ENCODE measurements around the gene EPAS1.

The EPAS1 gene

DNA sequence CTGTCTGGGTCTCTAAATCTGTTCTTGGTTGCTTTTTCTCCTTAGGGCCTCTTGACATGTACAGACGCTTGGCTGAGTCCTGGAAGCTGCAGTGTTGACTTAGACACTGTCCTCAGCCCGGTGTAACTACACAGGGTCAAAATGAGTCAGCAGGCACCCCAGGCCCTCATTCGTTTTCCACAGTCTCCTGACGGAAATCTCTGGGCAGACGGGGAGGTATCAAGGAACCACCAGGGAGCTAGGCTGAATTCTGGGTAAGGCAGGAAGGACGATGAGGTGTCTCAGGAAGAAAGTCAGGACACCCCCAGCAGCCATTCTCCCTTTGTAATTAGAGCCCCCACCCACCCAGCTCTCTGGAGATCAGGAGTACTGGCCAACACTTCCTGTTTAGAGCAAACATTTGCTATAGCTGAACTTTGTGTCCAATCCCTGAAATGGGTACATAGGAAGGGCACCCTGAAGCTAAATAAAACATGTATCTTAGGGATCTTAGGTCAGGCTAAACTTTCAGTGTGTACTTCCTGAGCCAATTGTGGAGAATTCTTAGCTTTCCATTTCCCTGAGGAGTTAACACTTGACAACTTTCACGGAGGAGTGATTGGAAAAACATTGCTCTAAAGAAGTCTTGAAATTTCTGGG is 23.9 kb upstream of the EPAS1 start:
- Histone ChIP-seq H3K36me3 (ENCODE audit: insufficient read depth, low read length) (no peaks in the 10 kb centered on the region), H3K27ac (ENCODE audit: low read depth, low read length) (no peak overlapping the region), H2AFZ (ENCODE audit: low read length, unreplicated experiment) (no peak overlapping the region), H3K79me2 (ENCODE audit: control insufficient read depth, insufficient read depth, low read length, unreplicated experiment) (no peaks in the 10 kb centered on the region), H3K4me3 (ENCODE audit: low read depth, low read length) (no peak overlapping the region), H3K27me3 (ENCODE audit: insufficient read depth, low read length) (no peaks in the 10 kb centered on the region), H3K4me1 (ENCODE audit: control insufficient read depth, insufficient read depth, low read length, unreplicated experiment) (peaks cover 29% of the 10 kb centered on the region)

DNA sequence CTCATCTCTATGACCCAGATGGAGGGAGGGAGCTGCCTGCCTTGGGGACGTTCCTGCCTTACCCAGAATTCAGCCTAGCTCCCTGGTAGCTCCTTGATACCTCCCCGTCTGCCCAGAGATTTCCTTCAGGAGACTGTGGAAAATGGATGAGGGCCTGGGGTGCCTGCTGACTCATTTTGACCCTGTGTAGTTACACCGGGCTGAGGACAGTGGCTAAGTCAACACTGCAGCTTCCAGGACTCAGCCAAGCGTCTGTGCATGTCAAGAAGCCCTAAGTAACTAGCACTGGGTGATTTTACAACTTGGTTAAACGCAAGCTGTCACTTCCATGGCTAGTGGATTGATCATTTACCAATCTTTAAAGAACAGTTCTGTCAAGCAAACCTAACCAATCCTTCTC is 23.3 kb upstream of the EPAS1 start:
- no peaks in the 10 kb centered on the region for H3K27me3 ChIP-seq (ENCODE audit: insufficient read depth, low read length)
- H3K36me3 ChIP-seq (ENCODE audit: insufficient read depth, low read length), result no peaks in the 10 kb centered on the region
- H3K4me3 ChIP-seq (ENCODE audit: low read depth, low read length), result no peak overlapping the region
- H2AFZ ChIP-seq (ENCODE audit: low read length, unreplicated experiment), result no peak overlapping the region
- H3K27ac ChIP-seq (ENCODE audit: low read depth, low read length), result no peak overlapping the region
- no peaks in the 10 kb centered on the region for H3K79me2 ChIP-seq (ENCODE audit: control insufficient read depth, insufficient read depth, low read length, unreplicated experiment)
- peaks cover 23% of the 10 kb centered on the region for H3K4me1 ChIP-seq (ENCODE audit: control insufficient read depth, insufficient read depth, low read length, unreplicated experiment)

DNA sequence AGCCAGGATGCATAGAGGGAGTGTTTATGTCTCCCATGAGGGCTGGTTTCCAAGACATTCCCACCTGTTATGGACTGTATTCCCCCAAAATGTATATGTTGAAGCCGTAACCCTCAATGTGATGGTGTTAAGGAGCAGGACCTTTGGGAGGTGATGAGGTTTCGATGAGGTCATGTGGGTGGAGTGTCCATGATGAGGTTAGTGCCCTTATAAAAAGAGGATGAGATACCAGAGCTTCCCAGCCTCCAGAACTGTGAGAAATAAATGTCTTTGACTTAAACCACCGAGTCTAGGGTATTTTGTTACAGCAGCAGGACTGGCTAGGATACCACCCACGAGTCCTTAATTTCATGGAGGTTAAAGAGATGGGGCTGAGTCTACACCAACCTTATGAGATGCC is 22.6 kb upstream of the EPAS1 start:
- peaks cover 17% of the 10 kb centered on the region for H3K4me1 ChIP-seq (ENCODE audit: control insufficient read depth, insufficient read depth, low read length, unreplicated experiment)
- H2AFZ ChIP-seq (ENCODE audit: low read length, unreplicated experiment), result no peak overlapping the region
- no peak overlapping the region for H3K27ac ChIP-seq (ENCODE audit: low read depth, low read length)
- no peaks in the 10 kb centered on the region for H3K36me3 ChIP-seq (ENCODE audit: insufficient read depth, low read length)
- H3K27me3 ChIP-seq (ENCODE audit: insufficient read depth, low read length), result no peaks in the 10 kb centered on the region
- H3K79me2 ChIP-seq (ENCODE audit: control insufficient read depth, insufficient read depth, low read length, unreplicated experiment), result no peaks in the 10 kb centered on the region
- H3K4me3 ChIP-seq (ENCODE audit: low read depth, low read length), result no peak overlapping the region

DNA sequence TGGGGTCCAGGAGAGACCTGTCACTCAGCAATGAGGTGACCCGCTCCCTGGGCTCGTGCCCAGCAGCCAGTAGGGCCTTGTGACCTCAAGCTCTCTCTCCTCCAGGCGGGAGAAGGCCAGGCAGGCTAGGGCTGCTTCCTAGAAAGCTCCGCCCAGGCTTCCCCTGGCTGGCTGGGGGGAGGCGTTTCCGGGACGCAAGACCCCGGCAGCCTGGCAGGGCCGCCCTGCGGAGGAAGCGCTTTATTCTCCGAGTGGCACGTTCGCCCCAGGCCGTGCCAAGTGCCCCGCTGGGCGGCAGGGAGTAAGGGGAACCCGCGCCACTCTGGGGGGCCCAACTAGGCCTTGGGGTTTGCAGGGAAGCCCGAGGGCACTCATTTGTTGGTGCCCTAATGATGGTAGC is 21.2 kb upstream of the EPAS1 start:
- Histone ChIP-seq H3K4me3 (ENCODE audit: low read depth, low read length) (no peak overlapping the region), H3K27ac (ENCODE audit: low read depth, low read length) (no peak overlapping the region), H3K79me2 (ENCODE audit: control insufficient read depth, insufficient read depth, low read length, unreplicated experiment) (no peaks in the 10 kb centered on the region), H2AFZ (ENCODE audit: low read length, unreplicated experiment) (no peak overlapping the region), H3K27me3 (ENCODE audit: insufficient read depth, low read length) (no peaks in the 10 kb centered on the region), H3K4me1 (ENCODE audit: control insufficient read depth, insufficient read depth, low read length, unreplicated experiment) (peaks cover 5% of the 10 kb centered on the region), H3K36me3 (ENCODE audit: insufficient read depth, low read length) (no peaks in the 10 kb centered on the region)

DNA sequence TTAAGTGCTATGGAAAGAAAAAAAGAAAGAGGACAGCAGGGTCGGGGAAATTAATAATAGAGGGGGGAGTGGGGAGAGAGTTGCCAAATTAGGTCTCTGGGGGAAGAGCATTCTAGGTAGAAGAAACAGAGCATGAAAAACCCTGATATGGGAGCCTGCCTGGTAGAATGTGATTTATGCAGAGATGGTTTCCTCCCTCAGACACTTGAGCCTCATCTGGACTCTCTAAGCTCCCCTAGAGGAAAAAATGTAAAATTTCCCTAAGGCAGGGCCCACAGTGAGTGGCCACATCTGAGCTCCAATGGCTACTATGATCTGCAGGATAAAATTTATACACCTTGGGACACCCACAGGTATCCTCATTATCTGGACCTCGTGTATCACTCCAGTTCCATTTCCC is 20.6 kb upstream of the EPAS1 start:
- H3K27me3 ChIP-seq (ENCODE audit: insufficient read depth, low read length), result no peaks in the 10 kb centered on the region
- H3K27ac ChIP-seq (ENCODE audit: low read depth, low read length), result no peak overlapping the region
- H3K4me1 ChIP-seq (ENCODE audit: control insufficient read depth, insufficient read depth, low read length, unreplicated experiment), result peaks cover 5% of the 10 kb centered on the region
- no peaks in the 10 kb centered on the region for H3K36me3 ChIP-seq (ENCODE audit: insufficient read depth, low read length)
- H3K4me3 ChIP-seq (ENCODE audit: low read depth, low read length), result no peak overlapping the region
- no peak overlapping the region for H2AFZ ChIP-seq (ENCODE audit: low read length, unreplicated experiment)
- no peaks in the 10 kb centered on the region for H3K79me2 ChIP-seq (ENCODE audit: control insufficient read depth, insufficient read depth, low read length, unreplicated experiment)

DNA sequence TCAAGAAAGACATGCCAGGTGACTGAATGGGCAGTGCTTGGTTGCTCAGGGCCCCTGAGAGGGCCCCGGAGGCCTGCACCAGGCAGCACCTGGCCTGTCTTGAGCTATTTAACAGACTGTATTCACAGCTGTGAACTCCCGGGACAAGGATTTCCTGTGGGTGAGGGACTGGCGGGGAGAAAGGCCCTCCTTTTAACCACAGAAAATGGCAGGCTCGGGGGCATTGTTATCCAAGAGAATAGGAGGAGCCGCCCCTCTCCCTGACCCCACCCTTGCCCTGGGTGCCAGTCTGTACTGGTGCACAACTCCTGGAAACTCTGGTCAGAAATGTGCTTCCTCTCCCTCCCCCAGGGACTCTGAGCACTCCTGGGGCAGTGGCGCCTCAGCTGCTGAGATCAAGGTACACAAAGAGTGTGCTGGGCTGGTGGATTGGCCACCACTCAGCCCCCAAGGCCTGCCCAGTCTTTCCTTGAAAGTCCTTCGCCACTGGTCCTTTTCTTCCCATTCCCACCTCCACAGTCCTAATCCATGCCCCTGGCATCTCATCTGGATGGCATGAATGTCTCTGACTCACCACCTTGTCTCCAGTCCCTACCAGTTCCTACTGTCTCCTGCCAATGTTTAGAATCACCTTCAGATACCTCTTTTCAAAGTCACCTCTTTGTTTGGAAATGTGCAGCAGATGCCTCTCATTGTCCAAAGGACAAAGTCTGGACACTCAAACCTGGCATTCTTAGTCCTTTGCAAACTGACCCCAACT is 19.6 kb upstream of the EPAS1 start:
- Histone ChIP-seq H3K4me3 (ENCODE audit: low read depth, low read length) (no peak overlapping the region), H3K36me3 (ENCODE audit: insufficient read depth, low read length) (no peaks in the 10 kb centered on the region), H3K27me3 (ENCODE audit: insufficient read depth, low read length) (no peaks in the 10 kb centered on the region), H3K4me1 (ENCODE audit: control insufficient read depth, insufficient read depth, low read length, unreplicated experiment) (peaks cover 5% of the 10 kb centered on the region), H3K79me2 (ENCODE audit: control insufficient read depth, insufficient read depth, low read length, unreplicated experiment) (no peaks in the 10 kb centered on the region), H2AFZ (ENCODE audit: low read length, unreplicated experiment) (no peak overlapping the region), H3K27ac (ENCODE audit: low read depth, low read length) (no peak overlapping the region)

DNA sequence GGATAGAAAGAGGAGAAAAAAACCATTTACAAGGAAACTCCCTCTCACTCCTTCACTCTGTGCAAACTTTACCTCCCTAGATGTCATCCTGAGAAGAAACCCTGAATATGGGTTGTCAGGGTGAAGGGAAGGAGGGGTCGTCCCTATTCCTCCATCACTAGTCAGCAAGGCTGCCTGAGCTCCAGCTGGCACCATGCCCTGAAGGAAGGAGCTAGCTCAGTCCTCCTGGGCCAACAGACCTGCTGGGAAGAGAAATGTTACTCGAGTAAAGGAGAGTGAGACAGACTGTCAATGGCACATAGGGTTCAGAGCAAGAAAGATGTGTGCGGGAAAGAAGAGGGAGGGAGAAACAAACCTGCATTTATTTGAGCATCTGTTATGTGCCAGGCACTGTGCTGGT is 18.3 kb upstream of the EPAS1 start:
- H3K27ac ChIP-seq (ENCODE audit: low read depth, low read length), result no peak overlapping the region
- H3K4me3 ChIP-seq (ENCODE audit: low read depth, low read length), result no peak overlapping the region
- H2AFZ ChIP-seq (ENCODE audit: low read length, unreplicated experiment), result no peak overlapping the region
- no peaks in the 10 kb centered on the region for H3K27me3 ChIP-seq (ENCODE audit: insufficient read depth, low read length)
- peaks cover 5% of the 10 kb centered on the region for H3K4me1 ChIP-seq (ENCODE audit: control insufficient read depth, insufficient read depth, low read length, unreplicated experiment)
- no peaks in the 10 kb centered on the region for H3K79me2 ChIP-seq (ENCODE audit: control insufficient read depth, insufficient read depth, low read length, unreplicated experiment)
- H3K36me3 ChIP-seq (ENCODE audit: insufficient read depth, low read length), result no peaks in the 10 kb centered on the region

DNA sequence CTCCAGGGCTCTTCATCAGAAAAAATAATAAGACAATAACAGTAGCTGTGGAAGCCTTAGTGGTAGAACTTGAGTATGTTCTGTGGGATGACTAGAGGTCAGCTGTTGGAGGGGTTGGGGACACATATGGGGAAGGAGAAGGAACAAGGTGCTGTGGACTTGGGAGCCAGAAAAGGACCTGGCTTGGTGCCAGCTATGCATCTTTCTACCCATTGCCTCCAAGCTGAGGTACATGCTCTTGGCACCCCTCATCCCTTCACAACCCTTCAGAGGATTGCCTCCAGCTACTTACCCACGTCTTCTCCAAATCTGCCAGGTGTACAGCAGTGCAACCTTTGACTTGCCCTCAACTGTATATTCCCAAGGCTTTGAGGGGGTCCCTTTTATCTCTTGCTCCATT is 15.3 kb upstream of the EPAS1 start:
- H3K27ac ChIP-seq (ENCODE audit: low read depth, low read length), result no peak overlapping the region
- H3K4me1 ChIP-seq (ENCODE audit: control insufficient read depth, insufficient read depth, low read length, unreplicated experiment), result peaks cover 5% of the 10 kb centered on the region
- no peaks in the 10 kb centered on the region for H3K79me2 ChIP-seq (ENCODE audit: control insufficient read depth, insufficient read depth, low read length, unreplicated experiment)
- H3K27me3 ChIP-seq (ENCODE audit: insufficient read depth, low read length), result no peaks in the 10 kb centered on the region
- H3K4me3 ChIP-seq (ENCODE audit: low read depth, low read length), result no peak overlapping the region
- H3K36me3 ChIP-seq (ENCODE audit: insufficient read depth, low read length), result no peaks in the 10 kb centered on the region
- no peak overlapping the region for H2AFZ ChIP-seq (ENCODE audit: low read length, unreplicated experiment)

DNA sequence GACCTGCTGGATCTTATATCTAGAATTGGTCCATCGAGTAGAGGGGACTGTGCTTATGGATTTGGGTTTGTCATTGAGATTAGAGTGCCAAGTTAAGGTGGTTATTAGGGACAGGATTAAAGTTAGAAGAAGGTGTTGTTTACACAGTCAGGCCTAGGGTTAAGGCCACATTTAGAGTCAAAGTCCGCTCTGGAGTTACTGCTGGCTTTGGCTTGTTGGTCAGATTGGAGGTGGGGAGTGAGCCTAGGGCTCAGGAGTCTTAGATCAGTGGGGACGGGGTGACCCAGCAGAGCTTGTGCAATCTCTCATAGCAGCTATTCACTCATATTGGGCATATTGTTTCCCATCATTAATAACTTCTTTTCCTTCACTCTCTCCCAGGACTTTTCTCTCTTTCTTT is 13.5 kb upstream of the EPAS1 start:
- H3K79me2 ChIP-seq (ENCODE audit: control insufficient read depth, insufficient read depth, low read length, unreplicated experiment), result no peaks in the 10 kb centered on the region
- H3K27me3 ChIP-seq (ENCODE audit: insufficient read depth, low read length), result no peaks in the 10 kb centered on the region
- H3K27ac ChIP-seq (ENCODE audit: low read depth, low read length), result no peak overlapping the region
- no peak overlapping the region for H3K4me3 ChIP-seq (ENCODE audit: low read depth, low read length)
- H2AFZ ChIP-seq (ENCODE audit: low read length, unreplicated experiment), result no peak overlapping the region
- H3K36me3 ChIP-seq (ENCODE audit: insufficient read depth, low read length), result no peaks in the 10 kb centered on the region
- no peaks in the 10 kb centered on the region for H3K4me1 ChIP-seq (ENCODE audit: control insufficient read depth, insufficient read depth, low read length, unreplicated experiment)

DNA sequence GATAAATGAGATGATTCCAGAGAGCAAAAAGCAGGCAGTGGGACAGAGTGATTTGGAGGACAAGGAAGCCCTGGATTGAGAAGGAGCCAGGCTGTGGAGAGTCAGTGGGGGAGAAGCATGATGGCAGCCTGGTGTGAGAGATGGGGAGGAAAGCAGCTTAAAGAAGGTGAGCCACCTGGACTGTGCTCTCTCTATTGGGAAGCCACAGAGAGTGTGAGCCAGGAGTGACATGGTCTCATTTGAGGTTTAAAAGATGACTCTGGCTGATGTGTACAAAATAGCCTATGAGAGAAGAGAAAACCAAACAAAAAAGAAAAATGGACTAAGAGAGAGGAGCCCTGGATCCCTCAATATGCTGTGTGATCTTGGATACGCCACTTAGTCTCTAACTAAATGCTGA is 12.9 kb upstream of the EPAS1 start:
- H3K4me1 ChIP-seq (ENCODE audit: control insufficient read depth, insufficient read depth, low read length, unreplicated experiment), result no peaks in the 10 kb centered on the region
- no peaks in the 10 kb centered on the region for H3K36me3 ChIP-seq (ENCODE audit: insufficient read depth, low read length)
- no peaks in the 10 kb centered on the region for H3K79me2 ChIP-seq (ENCODE audit: control insufficient read depth, insufficient read depth, low read length, unreplicated experiment)
- no peak overlapping the region for H3K27ac ChIP-seq (ENCODE audit: low read depth, low read length)
- no peaks in the 10 kb centered on the region for H3K27me3 ChIP-seq (ENCODE audit: insufficient read depth, low read length)
- no peak overlapping the region for H2AFZ ChIP-seq (ENCODE audit: low read length, unreplicated experiment)
- H3K4me3 ChIP-seq (ENCODE audit: low read depth, low read length), result no peak overlapping the region

DNA sequence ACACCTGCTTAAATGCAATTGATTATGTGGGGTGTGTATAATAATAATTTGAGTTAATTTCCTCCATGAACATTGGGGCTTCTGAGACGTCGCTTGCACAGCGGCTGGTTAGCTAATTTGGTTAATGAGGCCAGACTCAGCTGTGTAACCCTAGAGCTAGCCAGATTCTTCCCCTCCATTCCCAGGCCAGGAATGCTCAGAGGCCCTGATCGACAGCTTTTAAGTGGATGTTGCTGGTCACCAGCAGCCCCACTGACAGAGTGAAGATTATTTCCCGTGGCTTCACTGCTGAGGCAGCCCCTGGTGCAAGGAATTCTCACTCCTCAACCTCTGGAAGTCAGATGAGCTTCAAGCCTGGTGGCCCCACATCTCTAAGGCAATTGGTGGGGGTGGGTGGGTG is 12.4 kb upstream of the EPAS1 start:
- no peak overlapping the region for H3K4me3 ChIP-seq (ENCODE audit: low read depth, low read length)
- no peaks in the 10 kb centered on the region for H3K36me3 ChIP-seq (ENCODE audit: insufficient read depth, low read length)
- no peak overlapping the region for H3K27ac ChIP-seq (ENCODE audit: low read depth, low read length)
- no peak overlapping the region for H2AFZ ChIP-seq (ENCODE audit: low read length, unreplicated experiment)
- no peaks in the 10 kb centered on the region for H3K27me3 ChIP-seq (ENCODE audit: insufficient read depth, low read length)
- no peaks in the 10 kb centered on the region for H3K79me2 ChIP-seq (ENCODE audit: control insufficient read depth, insufficient read depth, low read length, unreplicated experiment)
- H3K4me1 ChIP-seq (ENCODE audit: control insufficient read depth, insufficient read depth, low read length, unreplicated experiment), result no peaks in the 10 kb centered on the region
